NCI-H446 treated with DMSO at 0.1 percent for 48 hours (cell line): ENCODE results near the gene REELD1.
A peak's percentile ranks its signal among the peaks of the same experiment; 100 is the strongest.

Experiments used
- DNase-seq: peaks from one replicate; lab custom pipeline; 2025; lab: John Stamatoyannopoulos, UW

The REELD1 gene

GRCh38 chr4:146224326-146224966 is 10.1 kb downstream of the REELD1 start:
- no peak for DNase-seq

- DNase-seq, result no peak
Observed at GRCh38 chr4:146229406-146229805, 15.1 kb downstream of the REELD1 start.

GRCh38 chr4:146232131-146232722 is 17.9 kb downstream of the REELD1 start:
- DNase-seq, result no peak

- DNase-seq, result peak; percentile 40
Observed at GRCh38 chr4:146235654-146236177, 21.4 kb downstream of the REELD1 start.

- no peak for DNase-seq
Observed at GRCh38 chr4:146236216-146236615, 21.9 kb downstream of the REELD1 start.

GRCh38 chr4:146237092-146237491 is 22.8 kb downstream of the REELD1 start:
- no peak for DNase-seq

GRCh38 chr4:146238107-146238506 is 23.8 kb downstream of the REELD1 start:
- DNase-seq, result no peak

- DNase-seq, result no peak
Observed at GRCh38 chr4:146243141-146243882, 29.0 kb downstream of the REELD1 start.

GRCh38 chr4:146243883-146244277 is 29.5 kb downstream of the REELD1 start:
- DNase-seq, result no peak

- no peak for DNase-seq
Observed at GRCh38 chr4:146244496-146244895, 30.2 kb downstream of the REELD1 start.

- DNase-seq, result no peak
Observed at GRCh38 chr4:146245246-146245645, 30.9 kb downstream of the REELD1 start.

- no peak for DNase-seq
Observed at GRCh38 chr4:146245850-146246249, 31.5 kb downstream of the REELD1 start.

- DNase-seq, result no peak
Observed at GRCh38 chr4:146246381-146246780, 32.0 kb downstream of the REELD1 start.

GRCh38 chr4:146247356-146247755 is 33.0 kb downstream of the REELD1 start:
- DNase-seq, result no peak

- DNase-seq, result no peak
Observed at GRCh38 chr4:146252969-146253611, 38.8 kb downstream of the REELD1 start.

- no peak for DNase-seq
Observed at GRCh38 chr4:146255463-146255862, 41.1 kb downstream of the REELD1 start.

- no peak for DNase-seq
Observed at GRCh38 chr4:146255874-146256273, 41.5 kb downstream of the REELD1 start.

GRCh38 chr4:146256328-146256727 is 42.0 kb downstream of the REELD1 start:
- DNase-seq, result no peak

- no peak for DNase-seq
Observed at GRCh38 chr4:146257511-146257910, 43.2 kb downstream of the REELD1 start.

GRCh38 chr4:146260521-146260920 is 46.2 kb downstream of the REELD1 start:
- DNase-seq, result no peak

- no peak for DNase-seq
Observed at GRCh38 chr4:146261041-146261440, 46.7 kb downstream of the REELD1 start.

- DNase-seq, result no peak
Observed at GRCh38 chr4:146263793-146264192, 49.5 kb downstream of the REELD1 start.
